SK-N-MC (cell line): ENCODE results near the gene KRTAP5-6.

Source experiments
- EZH2 ChIP-seq: fragments of 200-600 bp; sonication (generic); IDR thresholded peaks from one replicate; pipeline ENCODE4 v1.6.1; 2017; ENCODE audit warnings: antibody characterized with exemption
- POLR2AphosphoS5 ChIP-seq: IDR thresholded peaks from 2 replicates; pipeline ENCODE4 v1.6.1; 2012; ENCODE audit warnings: mild to moderate bottlenecking, low read depth, low read length, borderline replicate concordance

DNA sequence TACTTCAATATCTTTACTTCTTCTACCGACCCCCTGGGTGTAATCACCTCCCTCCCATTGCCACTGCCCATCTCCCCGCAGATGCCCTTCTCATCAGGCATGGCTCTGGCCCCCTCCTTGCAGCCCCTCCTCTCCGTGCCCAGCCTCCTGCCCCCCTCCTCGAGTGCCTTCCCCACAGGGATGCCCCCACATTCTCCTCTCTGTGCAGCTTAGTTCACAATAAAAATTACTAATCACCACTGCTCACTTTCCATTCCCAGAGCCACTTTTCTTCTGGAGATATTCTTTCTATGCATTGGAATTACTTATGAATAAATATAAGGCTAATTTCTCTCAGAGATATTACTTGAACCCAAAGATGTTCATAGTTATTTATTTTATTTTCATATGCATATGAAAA, 31.3 kb downstream of the KRTAP5-6 start:
- TF ChIP-seq EZH2 (no peak), POLR2AphosphoS5 (no peak)
